Hepatocyte (in vitro differentiated cells): Measurements from ENCODE around the gene GUCY2F.

Source experiments
- EZH2 ChIP-seq: fragments of 200-600 bp; sonication (generic); IDR thresholded peaks from 2 replicates; pipeline ENCODE4 v1.6.1; 2016; ENCODE audit warnings: antibody characterized with exemption, mild to moderate bottlenecking, borderline replicate concordance
- TF ChIP-seq, protein P1 (sequence below): fragments of 200-600 bp; sonication (generic); IDR thresholded peaks from 2 replicates; pipeline ENCODE4 v1.5.1; 2016; ENCODE audit warnings: antibody characterized with exemption, mild to moderate bottlenecking; ENCODE audit not compliant: poor library complexity

DNA sequence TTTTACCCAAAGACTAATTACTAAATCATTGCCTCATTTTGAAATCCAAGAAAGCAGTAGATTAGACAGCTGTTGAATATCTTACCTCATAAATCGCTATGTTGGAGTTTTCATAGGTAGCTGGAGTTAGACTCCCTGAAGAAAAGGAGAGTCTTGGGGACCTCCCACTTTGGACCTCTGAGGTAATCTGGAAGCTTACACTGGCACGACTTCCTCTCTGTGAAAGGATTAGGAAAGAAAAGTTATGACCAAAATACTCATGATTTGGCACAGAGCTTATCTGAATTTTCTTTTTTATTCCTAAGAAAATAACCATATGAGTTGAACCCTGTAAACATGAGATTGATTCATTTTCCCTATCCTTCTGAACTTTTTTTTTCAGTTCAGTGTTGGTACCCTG is 40.6 kb downstream of the GUCY2F start:
- TF ChIP-seq, protein P1, sequence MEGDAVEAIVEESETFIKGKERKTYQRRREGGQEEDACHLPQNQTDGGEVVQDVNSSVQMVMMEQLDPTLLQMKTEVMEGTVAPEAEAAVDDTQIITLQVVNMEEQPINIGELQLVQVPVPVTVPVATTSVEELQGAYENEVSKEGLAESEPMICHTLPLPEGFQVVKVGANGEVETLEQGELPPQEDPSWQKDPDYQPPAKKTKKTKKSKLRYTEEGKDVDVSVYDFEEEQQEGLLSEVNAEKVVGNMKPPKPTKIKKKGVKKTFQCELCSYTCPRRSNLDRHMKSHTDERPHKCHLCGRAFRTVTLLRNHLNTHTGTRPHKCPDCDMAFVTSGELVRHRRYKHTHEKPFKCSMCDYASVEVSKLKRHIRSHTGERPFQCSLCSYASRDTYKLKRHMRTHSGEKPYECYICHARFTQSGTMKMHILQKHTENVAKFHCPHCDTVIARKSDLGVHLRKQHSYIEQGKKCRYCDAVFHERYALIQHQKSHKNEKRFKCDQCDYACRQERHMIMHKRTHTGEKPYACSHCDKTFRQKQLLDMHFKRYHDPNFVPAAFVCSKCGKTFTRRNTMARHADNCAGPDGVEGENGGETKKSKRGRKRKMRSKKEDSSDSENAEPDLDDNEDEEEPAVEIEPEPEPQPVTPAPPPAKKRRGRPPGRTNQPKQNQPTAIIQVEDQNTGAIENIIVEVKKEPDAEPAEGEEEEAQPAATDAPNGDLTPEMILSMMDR, result no peak
- no peak for TF ChIP-seq EZH2
